Testis (tissue), 3 donors: ENCODE measurements around the gene XKR7. TPM values are rescaled to one million over a fixed set of nuclear protein-coding genes. Genes with fewer than 3 reads are reported as not detected.

ENCODE experiments used
- DNase-seq: peaks from one replicate; pipeline ENCODE4 v3.0.0-alpha.2; 2019
- H3K27ac ChIP-seq, 2 donors: fragments of 200-600 bp; sonication (generic); one replicate each; pipeline ENCODE4 v1.5.1; 2019
- H3K27me3 ChIP-seq: fragments of 200-600 bp; sonication (generic); one replicate; pipeline ENCODE4 v1.5.1; 2019
- H3K36me3 ChIP-seq: fragments of 200-600 bp; sonication (generic); one replicate; pipeline ENCODE4 v1.5.1; 2017; ENCODE audit warnings: low read depth; ENCODE audit errors: missing control alignments
- H3K4me1 ChIP-seq: fragments of 200-600 bp; sonication (generic); one replicate; pipeline ENCODE4 v1.5.1; 2019
- H3K4me3 ChIP-seq, 2 donors: fragments of 200-600 bp; sonication (generic); one replicate each; pipeline ENCODE4 v1.5.1; 2017 to 2019
- H3K9me3 ChIP-seq: fragments of 200-600 bp; sonication (generic); one replicate; pipeline ENCODE4 v1.5.1; 2017
- POLR2A ChIP-seq: fragments of 450-650 bp; IDR thresholded peaks from one replicate; pipeline ENCODE4 v1.6.1; 2017; ENCODE audit warnings: antibody characterized with exemption, mild to moderate bottlenecking, moderate library complexity
- WGBS, 2 donors: methylation state at CpG; one replicate each; pipeline ENCODE4 v1.1.5; 2018; 5-methylcytosine and 5-hydroxymethylcytosine counted together
- intact Hi-C: fragments of 100-400 bp; cut with DNase I; formaldehyde crosslinking; loops from one replicate; pipeline ENCODE4 v1.15.1; 2023; ENCODE audit warnings: low total_unique reads
- polyA plus RNA-seq: library from polyadenylated mRNA; stranded (reverse); fragments of 350-450 nt; fragmentation: Illumina TruSeq; extraction: RNeasy Lipid Tissue Mini Kit (QIAGEN cat#74804); gene quantifications from one replicate; pipeline ENCODE4 v1.2.3, GENCODE V29; 2014; ENCODE audit warnings: low read depth, low replicate concordance; ENCODE audit not compliant: insufficient read depth
- total RNA-seq, 2 donors: library from RNA; depleted of rRNA; stranded (reverse); fragments of >200 nt; gene quantifications; one replicate each; pipeline ENCODE4 v1.2.3, GENCODE V29; 2016
- TF ChIP-seq, protein P1 (sequence below), 3 experiments: fragments of 450-650 bp in 2 of 3; fragments of 200-600 bp in 1 of 3; sonication (generic) in 1 of 3; IDR thresholded peaks; one replicate each; pipeline ENCODE4 v1.5.1; 2016 to 2019; ENCODE audit warnings: antibody characterized with exemption in 3 of 3, mild to moderate bottlenecking in 2 of 3, moderate library complexity in 1 of 3

The XKR7 gene
- total and polyA plus RNA-seq, 3 donors from 2014 or later: 0.25 to 0.96 (median 0.39) TPM

DNA sequence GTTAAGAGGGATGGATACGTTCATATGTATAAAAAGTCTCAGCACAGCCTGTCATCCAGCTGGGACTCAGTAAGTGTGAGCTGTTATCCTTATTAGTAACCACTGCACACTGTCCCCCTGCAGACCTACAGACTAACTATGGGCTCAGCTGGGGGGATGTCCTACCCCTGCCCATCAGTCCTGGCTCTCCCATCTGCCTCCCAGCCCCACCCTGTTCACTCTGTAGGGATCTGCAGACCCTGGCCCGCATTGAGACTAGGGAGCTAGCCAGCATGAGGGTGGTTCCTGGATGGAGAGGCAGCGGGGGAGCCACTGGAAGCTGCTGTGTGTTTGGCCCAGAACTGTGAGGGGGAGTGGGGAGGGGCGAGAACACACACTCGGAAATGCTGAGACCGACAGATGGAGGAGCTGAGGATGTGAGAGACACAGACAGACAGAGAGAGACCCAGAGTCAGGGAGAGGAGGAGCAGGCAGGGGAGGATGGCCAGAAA lies 17.1 kb downstream of the XKR7 start:
- intact Hi-C loops: no loop called here
- H3K36me3 ChIP-seq: no peaks in the 10 kb centered on the region
- H3K9me3 ChIP-seq: no peaks in the 10 kb centered on the region
- TF ChIP-seq POLR2A: no peak
- TF ChIP-seq, protein P1, sequence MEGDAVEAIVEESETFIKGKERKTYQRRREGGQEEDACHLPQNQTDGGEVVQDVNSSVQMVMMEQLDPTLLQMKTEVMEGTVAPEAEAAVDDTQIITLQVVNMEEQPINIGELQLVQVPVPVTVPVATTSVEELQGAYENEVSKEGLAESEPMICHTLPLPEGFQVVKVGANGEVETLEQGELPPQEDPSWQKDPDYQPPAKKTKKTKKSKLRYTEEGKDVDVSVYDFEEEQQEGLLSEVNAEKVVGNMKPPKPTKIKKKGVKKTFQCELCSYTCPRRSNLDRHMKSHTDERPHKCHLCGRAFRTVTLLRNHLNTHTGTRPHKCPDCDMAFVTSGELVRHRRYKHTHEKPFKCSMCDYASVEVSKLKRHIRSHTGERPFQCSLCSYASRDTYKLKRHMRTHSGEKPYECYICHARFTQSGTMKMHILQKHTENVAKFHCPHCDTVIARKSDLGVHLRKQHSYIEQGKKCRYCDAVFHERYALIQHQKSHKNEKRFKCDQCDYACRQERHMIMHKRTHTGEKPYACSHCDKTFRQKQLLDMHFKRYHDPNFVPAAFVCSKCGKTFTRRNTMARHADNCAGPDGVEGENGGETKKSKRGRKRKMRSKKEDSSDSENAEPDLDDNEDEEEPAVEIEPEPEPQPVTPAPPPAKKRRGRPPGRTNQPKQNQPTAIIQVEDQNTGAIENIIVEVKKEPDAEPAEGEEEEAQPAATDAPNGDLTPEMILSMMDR (IDR thresholded peaks at IDR 0.05): no peak
- H3K27me3 ChIP-seq: no peaks in the 10 kb centered on the region
- H3K4me3 ChIP-seq: no peak overlapping the region
- no peaks in the 10 kb centered on the region for H3K4me1 ChIP-seq
- no peak overlapping the region for H3K27ac ChIP-seq
- no peak for DNase-seq
- 42 to 54% methylated on average over 6 of the region's 6 CpGs for WGBS, 2 donors

DNA sequence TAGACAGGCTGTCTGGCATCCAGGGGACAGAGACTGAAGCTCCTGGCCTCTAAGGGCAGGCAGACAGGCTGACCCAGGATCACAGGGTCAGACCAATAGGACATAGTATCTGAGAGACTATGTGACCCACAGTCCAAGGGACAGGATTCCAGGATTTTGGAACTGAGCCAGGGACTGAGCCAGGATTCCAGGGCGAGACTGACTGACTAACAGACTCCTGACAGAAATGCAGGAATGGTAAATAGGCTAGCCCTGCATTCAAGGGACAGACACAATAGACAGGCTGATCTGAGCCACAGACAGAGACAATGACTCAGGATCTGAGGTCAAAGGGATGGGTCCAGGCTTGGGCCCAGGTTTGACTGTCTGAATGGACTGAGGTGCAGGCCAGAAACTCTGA lies 19.8 kb downstream of the XKR7 start:
- 71 to 83% methylated on average over 1 of the region's 1 CpG for WGBS, 2 donors

DNA sequence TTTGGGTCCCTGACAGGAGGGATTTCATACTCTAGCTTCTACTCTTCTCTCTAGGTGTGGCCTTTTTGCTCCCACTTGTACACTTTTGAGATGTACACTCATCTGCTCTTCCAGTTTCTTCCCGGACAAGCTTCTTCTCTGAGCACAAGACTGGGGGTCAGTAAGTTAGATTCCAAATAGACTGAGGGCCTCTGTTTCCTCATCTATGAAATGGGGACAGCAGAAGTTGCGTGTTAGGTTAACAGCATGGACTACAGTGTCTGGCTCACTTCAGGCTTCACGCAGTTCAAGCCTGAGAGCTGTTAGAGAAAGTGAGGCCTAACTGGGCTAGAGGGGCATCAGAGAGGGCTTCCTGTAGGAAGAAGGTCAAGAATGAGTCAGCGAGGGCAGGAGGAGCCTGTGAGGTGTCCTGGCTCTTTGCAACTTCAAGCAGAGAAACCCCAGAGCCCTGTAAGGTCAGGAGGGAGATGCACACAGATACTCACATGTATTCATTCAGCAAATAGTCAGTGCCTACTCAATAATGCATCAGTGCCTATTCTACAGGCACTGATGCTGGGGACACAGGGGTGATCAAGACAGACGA lies 20.6 kb downstream of the XKR7 start:
- WGBS, 2 donors: 89 to 98% methylated on average over 5 of the region's 5 CpGs
- H3K4me1 ChIP-seq: no peaks in the 10 kb centered on the region
- no peak overlapping the region for H3K4me3 ChIP-seq
- intact Hi-C loops: no loop called here
- no peaks in the 10 kb centered on the region for H3K27me3 ChIP-seq
- no peak overlapping the region for H3K27ac ChIP-seq
- H3K9me3 ChIP-seq: no peaks in the 10 kb centered on the region
- no peaks in the 10 kb centered on the region for H3K36me3 ChIP-seq
- DNase-seq: no peak
- no peak for TF ChIP-seq POLR2A
- TF ChIP-seq, protein P1 (IDR thresholded peaks at IDR 0.05): no peak

More for the DNA sequence above, 19.8 kb downstream of the XKR7 start:
- TF ChIP-seq POLR2A: no peak
- TF ChIP-seq, protein P1 (IDR thresholded peaks at IDR 0.05): no peak
- Histone ChIP-seq H3K27ac (no peak overlapping the region), H3K4me3 (no peak overlapping the region), H3K36me3 (no peaks in the 10 kb centered on the region), H3K4me1 (no peaks in the 10 kb centered on the region), H3K9me3 (no peaks in the 10 kb centered on the region), H3K27me3 (no peaks in the 10 kb centered on the region)
- intact Hi-C loops: no loop called here
- no peak for DNase-seq

DNA sequence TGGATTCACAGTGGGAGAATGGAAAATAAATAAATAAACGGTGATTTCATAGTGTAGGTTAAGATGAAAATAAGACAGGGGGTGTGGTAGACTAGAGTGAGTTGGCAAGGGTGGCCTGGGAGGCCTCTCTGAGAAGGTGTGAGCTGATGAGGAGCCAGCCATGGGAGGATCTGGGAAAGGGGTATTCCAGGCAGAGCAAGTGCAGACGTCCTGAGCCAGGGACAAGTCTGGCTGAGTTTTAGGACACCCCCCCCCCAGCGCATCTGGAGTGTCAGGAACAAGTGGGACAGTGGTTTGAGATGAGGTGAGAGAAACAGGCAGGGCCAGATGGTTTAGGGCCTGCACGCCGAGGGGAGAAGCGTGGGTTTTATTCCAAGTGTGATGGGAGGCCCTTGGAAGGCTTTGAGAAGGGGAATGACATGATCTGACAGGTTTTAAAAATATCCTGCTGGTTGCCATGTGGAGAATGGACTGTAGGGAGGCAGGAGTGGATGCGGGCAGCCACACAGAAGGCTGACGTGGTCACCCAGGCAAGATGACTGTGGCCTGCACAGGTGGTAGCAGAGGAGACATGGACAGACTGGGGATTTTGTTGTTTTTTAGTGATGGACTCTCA lies 21.2 kb downstream of the XKR7 start:
- H3K9me3 ChIP-seq: no peaks in the 10 kb centered on the region
- no peaks in the 10 kb centered on the region for H3K27me3 ChIP-seq
- no peak for DNase-seq
- H3K4me3 ChIP-seq: no peak overlapping the region
- TF ChIP-seq, protein P1 (IDR thresholded peaks at IDR 0.05): no peak
- no peak for TF ChIP-seq POLR2A
- H3K4me1 ChIP-seq: no peaks in the 10 kb centered on the region
- no peak overlapping the region for H3K27ac ChIP-seq
- H3K36me3 ChIP-seq: no peaks in the 10 kb centered on the region
- 79 to 81% methylated on average over 8 of the region's 8 CpGs for WGBS, 2 donors
- intact Hi-C loops: no loop called here
